Activated B cell treated with CpG ODN at 0.5 μM for 24 hours (primary cell): ENCODE results near the gene CCL27. TPM values are rescaled to one million over a fixed set of nuclear protein-coding genes. Genes with fewer than 3 reads are reported as not detected.

Experiments
- ATAC-seq: fragments of 200-7000 bp; cut with Tn5 transposase; one replicate; pipeline ENCODE4 v1.10.0; 2021; ENCODE audit warnings: low read depth, mild to moderate bottlenecking, moderate library complexity
- CTCF ChIA-PET: fragments of 350-600 bp; sonication (Branson Sonifier 250); formaldehyde crosslinking; loops from one replicate; lab custom pipeline; 2021; ENCODE audit warnings: antibody characterized with exemption; lab: Charles Lee
- POLR2A ChIA-PET: fragments of 350-600 bp; sonication (Branson Sonifier 250); formaldehyde crosslinking; loops from one replicate; lab custom pipeline; 2021; ENCODE audit warnings: antibody characterized with exemption; lab: Charles Lee
- DNase-seq: peaks from one replicate; pipeline ENCODE4 v3.0.0; 2022
- H3K27ac Mint-ChIP-seq: one replicate; pipeline ENCODE4 v1.8.0; 2020; ENCODE audit warnings: mixed read lengths
- H3K27me3 Mint-ChIP-seq: one replicate; pipeline ENCODE4 v1.8.0; 2021; ENCODE audit warnings: mixed read lengths
- H3K36me3 Mint-ChIP-seq: one replicate; pipeline ENCODE4 v1.8.0; 2021; ENCODE audit warnings: low read depth, mixed read lengths
- H3K4me1 Mint-ChIP-seq: one replicate; pipeline ENCODE4 v1.8.0; 2021; ENCODE audit warnings: mixed read lengths
- H3K4me3 Mint-ChIP-seq: one replicate; pipeline ENCODE4 v1.8.0; 2020; ENCODE audit warnings: mild to moderate bottlenecking, mixed read lengths
- H3K9me3 Mint-ChIP-seq: one replicate; pipeline ENCODE4 v1.8.0; 2020; ENCODE audit warnings: mixed read lengths
- CTCF ChIP-seq: fragments of 200-600 bp; IDR thresholded peaks from one replicate; pipeline ENCODE4 v1.8.0; 2022; ENCODE audit warnings: antibody characterized with exemption, mild to moderate bottlenecking
- intact Hi-C: fragments of 100-400 bp; cut with micrococcal nuclease; formaldehyde crosslinking; loops from one replicate; pipeline ENCODE4 v1.15.1; 2024
- total RNA-seq: library from RNA; stranded (reverse); gene quantifications from 2 replicates; pipeline ENCODE4 v1.2.3, GENCODE V29; 2022

The CCL27 gene
- total RNA-seq, 1 donor from 2014 or later, result not detected

GRCh38 chr9:34651876-34652601, 10.4 kb downstream of the CCL27 start, which contains the start of gene IL11RA:
Gene IL11RA (plus strand): TSS chr9:34652185. CDS start chr9:34655218, 3,033 bp downstream.
- ChIA-PET POLR2A (interaction anchor here (1.7 kb wide), 1 partner anchor 13 kb away, joined by 5 read pairs; no protein-coding TSS in a partner anchor), CTCF (no interaction called here)
- Mint-ChIP-seq H3K27ac (no peak within 1 kb of the TSS), H3K9me3 (no peaks in the 10 kb centered on the region), H3K27me3 (no peaks in the 10 kb centered on the region), H3K4me3 (no peak within 1 kb of the TSS), H3K4me1 (peaks cover 24% of the 10 kb centered on the region), H3K36me3 (peaks cover 27% of the 10 kb centered on the region)
- no peak for DNase-seq
- intact Hi-C loops, result no loop called here
- peak; percentile 42 for ATAC-seq
- no peak for TF ChIP-seq CTCF

GRCh38 chr9:34651321-34651720, 11.1 kb downstream of the CCL27 start:
- CTCF ChIA-PET, result no interaction called here
- peaks cover 28% of the 10 kb centered on the region for H3K4me1 Mint-ChIP-seq
- ATAC-seq, result no peak
- intact Hi-C loops, result no loop called here
- H3K36me3 Mint-ChIP-seq, result peaks cover 32% of the 10 kb centered on the region
- no peak overlapping the region for H3K27ac Mint-ChIP-seq
- H3K9me3 Mint-ChIP-seq, result no peaks in the 10 kb centered on the region
- POLR2A ChIA-PET, result interaction anchor here (0.5 to 1.7 kb wide), 2 partner anchors 8 to 14 kb away, joined by 3 to 5 read pairs; no protein-coding TSS in a partner anchor
- no peaks in the 10 kb centered on the region for H3K27me3 Mint-ChIP-seq
- no peak overlapping the region for H3K4me3 Mint-ChIP-seq
- no peak for TF ChIP-seq CTCF
- DNase-seq, result no peak

DNA sequence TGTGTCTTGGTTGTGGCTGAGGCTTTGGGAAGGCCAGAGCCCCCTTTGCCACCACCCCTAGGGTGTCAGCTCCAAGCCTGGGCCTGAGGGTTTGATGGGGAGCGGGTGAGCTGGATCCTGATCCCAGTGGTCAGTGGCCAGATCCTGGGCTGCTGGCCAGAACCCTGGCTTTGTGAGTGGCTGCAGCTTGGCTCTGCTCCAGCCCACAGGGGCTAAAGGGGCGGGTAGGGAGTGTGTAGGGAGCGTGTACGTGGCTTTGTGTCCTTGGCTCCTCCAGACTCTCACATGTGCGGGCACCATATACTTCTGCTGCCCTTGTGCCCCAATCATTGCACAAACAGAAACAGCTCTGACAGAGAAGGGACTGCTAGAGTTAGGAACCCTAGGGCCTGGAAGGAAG, 11.6 kb downstream of the CCL27 start:
- DNase-seq (no peak), ATAC-seq (no peak)
- no peak overlapping the region for H3K4me3 Mint-ChIP-seq
- no peak for TF ChIP-seq CTCF
- no peak overlapping the region for H3K27ac Mint-ChIP-seq
- CTCF ChIA-PET, result no interaction called here
- POLR2A ChIA-PET, result interaction anchor here (0.5 to 0.6 kb wide), 2 partner anchors 8 to 9 kb away, joined by 3 to 4 read pairs; no protein-coding TSS in a partner anchor
- peaks cover 33% of the 10 kb centered on the region for H3K4me1 Mint-ChIP-seq
- H3K27me3 Mint-ChIP-seq, result no peaks in the 10 kb centered on the region
- intact Hi-C loops, result no loop called here
- H3K36me3 Mint-ChIP-seq, result peaks cover 32% of the 10 kb centered on the region
- no peaks in the 10 kb centered on the region for H3K9me3 Mint-ChIP-seq

- no peak overlapping the region for H3K27ac Mint-ChIP-seq
- intact Hi-C loops, result loop anchor here (5.0 kb wide), 2 partner anchors 36 to 464 kb away; partner anchors contain the start of gene RPP25L
- CTCF ChIA-PET, result interaction anchor here (0.7 to 2.7 kb wide), 3 partner anchors 10 to 16 kb away, joined by 3 to 11 read pairs (median 6); no protein-coding TSS in a partner anchor
- H3K4me1 Mint-ChIP-seq, result peaks cover 33% of the 10 kb centered on the region
- peaks cover 32% of the 10 kb centered on the region for H3K36me3 Mint-ChIP-seq
- no peaks in the 10 kb centered on the region for H3K9me3 Mint-ChIP-seq
- POLR2A ChIA-PET, result interaction anchor here (0.7 to 3.4 kb wide), 2 partner anchors 11 to 36 kb away, joined by 3 to 44 read pairs; partner anchors contain the start of gene SIGMAR1
- H3K4me3 Mint-ChIP-seq, result no peak overlapping the region
- no peak for ATAC-seq
- TF ChIP-seq CTCF, result no peak
- DNase-seq, result no peak
- H3K27me3 Mint-ChIP-seq, result no peaks in the 10 kb centered on the region
These were observed 13.8 kb downstream of the CCL27 start for GRCh38 chr9:34648673-34649072.

DNA sequence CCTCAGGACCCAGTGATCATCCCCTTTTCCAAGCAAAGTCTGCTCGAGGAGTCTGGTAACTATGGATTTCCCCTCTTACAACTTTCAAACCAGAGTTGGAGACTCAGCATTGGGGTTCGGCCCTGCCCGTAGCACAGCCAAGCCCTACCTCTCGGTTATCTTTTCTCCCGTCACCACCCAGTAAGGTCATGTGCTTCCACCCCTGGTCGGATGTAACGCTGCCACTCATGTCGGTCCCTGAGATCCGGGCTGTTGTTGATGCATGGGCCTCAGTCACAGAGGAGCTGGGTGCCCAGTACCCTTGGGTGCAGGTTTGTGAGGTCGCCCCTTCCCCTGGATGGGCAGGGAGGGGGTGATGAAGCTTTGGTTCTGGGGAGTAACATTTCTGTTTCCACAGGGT, 14.8 kb downstream of the CCL27 start:
- H3K36me3 Mint-ChIP-seq, result peaks cover 32% of the 10 kb centered on the region

More for the DNA sequence above, 14.8 kb downstream of the CCL27 start:
- Mint-ChIP-seq H3K4me1 (peaks cover 29% of the 10 kb centered on the region), H3K27me3 (no peaks in the 10 kb centered on the region), H3K4me3 (peak overlapping the region; percentile 92), H3K27ac (no peak overlapping the region), H3K9me3 (no peaks in the 10 kb centered on the region)
- TF ChIP-seq CTCF, result no peak
- CTCF ChIA-PET, result interaction anchor here (1.4 to 3.4 kb wide), 6 partner anchors 9 to 54 kb away, joined by 3 to 24 read pairs (median 12); partner anchors contain the start of genes DCTN3 and SIGMAR1
- intact Hi-C loops, result loop anchor here (5.0 kb wide), 2 partner anchors 35 to 465 kb away; partner anchors contain the start of gene RPP25L
- DNase-seq, result no peak
- ATAC-seq, result no peak
- POLR2A ChIA-PET, result interaction anchor here (1.6 to 3.4 kb wide), 4 partner anchors 10 to 35 kb away, joined by 5 to 44 read pairs (median 12); partner anchors contain the start of genes RPP25L and SIGMAR1
